Omental fat pad (tissue), 4 donors: Measurements from ENCODE around the gene GSE1. TPM values are rescaled to one million over a fixed set of nuclear protein-coding genes. Genes with fewer than 3 reads are reported as not detected.

ENCODE experiments used
- ATAC-seq: fragments of 150-250 bp; one replicate; pipeline ENCODE4 v1.9.1; 2016; ENCODE audit warnings: mild to moderate bottlenecking, moderate library complexity; ENCODE audit not compliant: low FRiP score
- DNase-seq: peaks from one replicate; pipeline ENCODE4 v3.0.0-alpha.2; 2019; ENCODE audit warnings: low spot score
- CTCF ChIP-seq, 3 donors: fragments of 450-650 bp; IDR thresholded peaks; one replicate each; pipeline ENCODE4 v1.5.1; 2016 to 2017; ENCODE audit warnings: antibody characterized with exemption in 3 of 3, mild to moderate bottlenecking in 3 of 3, moderate library complexity in 2 of 3
- total RNA-seq, 4 donors: library from RNA; depleted of rRNA; stranded (reverse); fragments of >200 nt; gene quantifications; one replicate each; pipeline ENCODE4 v1.1.0, GENCODE V29; 2016

Gene GSE1
- total RNA-seq, 4 donors from 2014 or later = 50.9 to 181 (median 90.9) TPM

GRCh38 chr16:85688586-85689284 is 75.6 kb downstream of the GSE1 start, which contains the start of gene GINS2:
Gene GINS2 (minus strand): TSS chr16:85688954. CDS start chr16:85688898, 56 bp downstream.
- ATAC-seq = peak; percentile 100
- DNase-seq = peak; percentile 50
- no peak for TF ChIP-seq CTCF (IDR thresholded peaks at IDR 0.05)

GRCh38 chr16:85689285-85689949 is 76.3 kb downstream of the GSE1 start:
- ATAC-seq (no peak), DNase-seq (no peak)

GRCh38 chr16:85689950-85690320 is 76.8 kb downstream of the GSE1 start:
- no peak for ATAC-seq
- TF ChIP-seq CTCF (IDR thresholded peaks at IDR 0.05) = no peak
- no peak for DNase-seq

More at GRCh38 chr16:85689285-85689949, 76.3 kb downstream of the GSE1 start:
- no peak for TF ChIP-seq CTCF (IDR thresholded peaks at IDR 0.05)

GRCh38 chr16:85690469-85691064 is 77.4 kb downstream of the GSE1 start:
- DNase-seq (no peak), ATAC-seq (no peak)
- TF ChIP-seq CTCF (IDR thresholded peaks at IDR 0.05) = no peak

GRCh38 chr16:85695196-85696128 is 82.3 kb downstream of the GSE1 start:
- no peak for TF ChIP-seq CTCF (IDR thresholded peaks at IDR 0.05)
- no peak for ATAC-seq

GRCh38 chr16:85696781-85697180 is 83.7 kb downstream of the GSE1 start:
- DNase-seq = no peak
- no peak for ATAC-seq
- no peak for TF ChIP-seq CTCF (IDR thresholded peaks at IDR 0.05)

More at GRCh38 chr16:85695196-85696128, 82.3 kb downstream of the GSE1 start:
- DNase-seq = no peak
